Measurements from ENCODE around the gene NT5E.

GRCh38 chr6:85405853-85406198, 44.1 kb upstream of the NT5E start:
- no peak for TF ChIP-seq CTCF (conservative IDR thresholded peaks at IDR 0.05; ENCODE audit: low read length)
- TF ChIP-seq EZH2phosphoT487 (IDR thresholded peaks at IDR 0.05; ENCODE audit: borderline replicate concordance), result no peak

Measured in Loucy (cell line).